Measurements from ENCODE around the gene HCN3. TPM values are rescaled to one million over a fixed set of nuclear protein-coding genes. Genes with fewer than 3 reads are reported as not detected.

HCN3 gene
- total and polyA plus RNA-seq, 2 of the 8 experiments (the other 6 are each of a cell fraction or from before 2014, with no cell fraction given), result 6.4 to 7.3 TPM

GRCh38 chr1:155286544-155286943, 9.3 kb downstream of the HCN3 start:
- Histone ChIP-seq H3K56ac (replicated peaks; ENCODE audit: insufficient read length, low read depth, low read length) (no peak overlapping the region), H3K23me2 (ENCODE audit: low read depth, low read length) (no peaks in the 10 kb centered on the region), H3K79me2 (ENCODE audit: control insufficient read depth in 1 of 2, insufficient read depth in 2 of 2, low read length in 2 of 2) (no peaks in the 10 kb centered on the region), H2BK15ac (ENCODE audit: low read length) (no peak overlapping the region), H3K4me2 (ENCODE audit: insufficient read depth in 1 of 2, low read depth in 2 of 2, low read length in 2 of 2) (no peak overlapping the region), H3K36me3 (ENCODE audit: control insufficient read depth in 2 of 4, insufficient read depth in 4 of 4, low read length in 3 of 4) (no peaks in the 10 kb centered on the region; a peak in 1 of 8 replicates), H3K79me1 (ENCODE audit: low read depth, low read length) (no peaks in the 10 kb centered on the region), H3K4ac (replicated peaks; ENCODE audit: insufficient read length, low read depth, low read length) (no peak overlapping the region), H3K4me1 (replicated peaks in 1 of 4; ENCODE audit: control insufficient read depth in 3 of 4, insufficient read depth in 4 of 4, low read length in 3 of 4) (no peaks in the 10 kb centered on the region; a peak in 1 of 7 replicates), H2BK120ac (replicated peaks; ENCODE audit: low read depth, low read length) (no peak overlapping the region), H4K8ac (ENCODE audit: extremely low read depth, insufficient read depth, low read length) (no peak overlapping the region), H4K20me1 (replicated peaks in 1 of 2; ENCODE audit: control insufficient read depth in 1 of 2, insufficient read depth in 2 of 2, low read length in 2 of 2) (no peaks in the 10 kb centered on the region), H2BK20ac (ENCODE audit: low read length) (no peak overlapping the region), H2BK12ac (ENCODE audit: low read depth, low read length) (no peak overlapping the region), H3K9me3 (ENCODE audit: insufficient read depth in 2 of 2, low read depth in 1 of 2, low read length in 1 of 2) (no peaks in the 10 kb centered on the region), H3K4me3 (ENCODE audit: extremely low read depth in 1 of 4, insufficient read depth in 2 of 4, low read depth in 3 of 4, low read length in 4 of 4) (no peak overlapping the region), H3K14ac (ENCODE audit: insufficient read length) (no peak overlapping the region), H3K27ac (ENCODE audit: low read depth, low read length) (no peak overlapping the region), H3K18ac (ENCODE audit: extremely low read depth, low read length) (no peak overlapping the region), H3K9ac (replicated peaks in 1 of 4; ENCODE audit: extremely low read depth in 1 of 4, low read depth in 3 of 4, low read length in 3 of 4) (no peak overlapping the region), H2AK5ac (ENCODE audit: low read depth, low read length) (no peak overlapping the region), H4K5ac (ENCODE audit: insufficient read length, low read depth, low read length) (no peak overlapping the region), H4K91ac (replicated peaks; ENCODE audit: insufficient read length, low read length) (no peak overlapping the region), H3K27me3 (replicated peaks in 1 of 4; ENCODE audit: control insufficient read depth in 3 of 4, extremely low read depth in 1 of 4, insufficient read depth in 3 of 4, low read length in 3 of 4) (no peaks in the 10 kb centered on the region), H3K23ac (ENCODE audit: insufficient read length) (no peak overlapping the region), H2AFZ (ENCODE audit: low read length) (no peak overlapping the region), H2BK5ac (ENCODE audit: low read depth, low read length) (no peak overlapping the region)
- WGBS, 2 experiments (ENCODE audit: extremely low coverage in 1 of 2, insufficient coverage in 1 of 2, insufficient read length in 1 of 2, insufficient replicate concordance in 2 of 2, low coverage in 1 of 2, low lambda C conversion rate in 2 of 2, missing lambda C conversion rate in 1 of 2), result 96% methylated on average over 2 of the region's 2 CpGs; no CpG with 5 or more reads in 1 of the 2 experiments
- ChIA-PET CTCF (ENCODE audit: partially characterized antibody) (interaction anchor here (0.6 to 2.1 kb wide), 5 partner anchors 9 to 109 kb away, joined by 3 to 7 read pairs (median 3); no protein-coding TSS in a partner anchor), POLR2A (ENCODE audit: partially characterized antibody) (interaction anchor here (1.5 to 2.1 kb wide), 4 partner anchors 11 to 34 kb away, joined by 4 to 7 read pairs (median 6); partner anchors contain the start of genes FDPS and RUSC1)
- no peak for DNase-seq (ENCODE audit: low read depth in 1 of 2, low spot score in 2 of 2)
- no peak for FAIRE-seq
- TF ChIP-seq FOSL1 (IDR thresholded peaks at IDR 0.05; ENCODE audit: insufficient read depth, low read depth, low read length) (no peak), RBBP5 (IDR thresholded peaks at IDR 0.05; ENCODE audit: borderline replicate concordance, low read depth, low read length) (no peak), ATF2 (IDR thresholded peaks at IDR 0.05; ENCODE audit: low read length) (no peak), SIX5 (IDR thresholded peaks at IDR 0.05; ENCODE audit: low read depth, low read length) (no peak), MAFK (IDR thresholded peaks at IDR 0.05; ENCODE audit: low read depth, low read length) (no peak), ZNF274 (IDR thresholded peaks at IDR 0.05; ENCODE audit: borderline replicate concordance, extremely low read depth, low read length) (no peak), NRF1 (IDR thresholded peaks at IDR 0.05; ENCODE audit: low read depth, low read length) (no peak), NANOG (IDR thresholded peaks at IDR 0.05; ENCODE audit: insufficient read depth, low read depth, low read length, poor library complexity, severe bottlenecking) (no peak), POLR2A (IDR thresholded peaks at IDR 0.05; ENCODE audit: control extremely low read depth in 1 of 2, low read depth in 2 of 2, low read length in 2 of 2) (no peak), KDM5A (IDR thresholded peaks at IDR 0.05; ENCODE audit: low read length) (no peak), RXRA (IDR thresholded peaks at IDR 0.05; ENCODE audit: insufficient read depth, low read depth, low read length) (no peak), POLR2AphosphoS5 (IDR thresholded peaks at IDR 0.05; ENCODE audit: low read depth, low read length) (no peak), BCL11A (IDR thresholded peaks at IDR 0.05; ENCODE audit: low read depth in 2 of 2, low read length in 2 of 2) (no peak)

Measured in H1 (cell line).